SJCRH30 (cell line): ENCODE results near the gene BCAN. TPM values are rescaled to one million over a fixed set of nuclear protein-coding genes. Genes with fewer than 3 reads are reported as not detected.
A peak's percentile ranks its signal among the peaks of the same experiment; 100 is the strongest.

Experiments
- DNase-seq, 2 experiments: peaks; one replicate each; pipeline ENCODE4 v3.0.0-alpha.2; 2015 to 2020
- H3K27ac ChIP-seq: fragments of 250-450 bp; sonication (Bioruptor Pico); 2 replicates; pipeline ENCODE4 v1.5.1; 2020; ENCODE audit warnings: mild to moderate bottlenecking, moderate library complexity
- H3K27me3 ChIP-seq: fragments of 250-450 bp; sonication (Bioruptor Pico); 2 replicates; pipeline ENCODE4 v1.5.1; 2020; ENCODE audit warnings: mild to moderate bottlenecking, moderate library complexity
- H3K36me3 ChIP-seq: fragments of 250-450 bp; sonication (Bioruptor Pico); 2 replicates; pipeline ENCODE4 v1.5.1; 2020; ENCODE audit warnings: mild to moderate bottlenecking, moderate library complexity
- H3K4me1 ChIP-seq: fragments of 250-450 bp; sonication (Bioruptor Pico); 2 replicates; pipeline ENCODE4 v1.5.1; 2020; ENCODE audit warnings: mild to moderate bottlenecking, moderate library complexity
- H3K4me3 ChIP-seq: fragments of 250-450 bp; sonication (Bioruptor Pico); 2 replicates; pipeline ENCODE4 v1.5.1; 2020; ENCODE audit warnings: mild to moderate bottlenecking, moderate library complexity
- H3K9me3 ChIP-seq: fragments of 250-450 bp; sonication (Bioruptor Pico); replicated peaks from 2 replicates; pipeline ENCODE4 v1.5.1; 2020; ENCODE audit warnings: mild to moderate bottlenecking, moderate library complexity
- total RNA-seq: library from RNA; depleted of rRNA; stranded (reverse); fragments of >200 nt; shearing (Covaris generic); gene quantifications from 2 replicates; pipeline ENCODE4 v1.2.3, GENCODE V29; 2014

Gene BCAN
- total RNA-seq, 1 experiment from 2014 or later = not detected

GRCh38 chr1:156667968-156668709 lies 26.2 kb downstream of the BCAN start:
- peak overlapping the region; percentile 54 for H3K27ac ChIP-seq
- peaks cover 85% of the 10 kb centered on the region for H3K4me1 ChIP-seq
- H3K4me3 ChIP-seq = no peak overlapping the region

GRCh38 chr1:156668801-156669637 lies 27.1 kb downstream of the BCAN start:
- DNase-seq = peak; percentile 67 to 72
- no peak overlapping the region for H3K4me3 ChIP-seq
- H3K27me3 ChIP-seq = no peaks in the 10 kb centered on the region
- peaks cover 87% of the 10 kb centered on the region for H3K4me1 ChIP-seq
- H3K36me3 ChIP-seq = peaks cover 29% of the 10 kb centered on the region
- peak overlapping the region; percentile 3; the same call in 1 of the 2 replicates for H3K27ac ChIP-seq
- no peaks in the 10 kb centered on the region for H3K9me3 ChIP-seq

More at GRCh38 chr1:156667968-156668709, 26.2 kb downstream of the BCAN start:
- peaks cover 21% of the 10 kb centered on the region for H3K36me3 ChIP-seq
- peak; percentile 68 to 75 for DNase-seq
- H3K27me3 ChIP-seq = no peaks in the 10 kb centered on the region
- no peaks in the 10 kb centered on the region for H3K9me3 ChIP-seq

GRCh38 chr1:156669794-156670193 lies 27.9 kb downstream of the BCAN start:
- Histone ChIP-seq H3K9me3 (no peaks in the 10 kb centered on the region), H3K4me3 (no peak overlapping the region), H3K27ac (no peak overlapping the region), H3K36me3 (peaks cover 37% of the 10 kb centered on the region), H3K27me3 (no peaks in the 10 kb centered on the region), H3K4me1 (peaks cover 81% of the 10 kb centered on the region)
- no peak for DNase-seq

- Histone ChIP-seq H3K9me3 (no peaks in the 10 kb centered on the region), H3K27ac (no peak overlapping the region), H3K4me3 (no peak overlapping the region), H3K27me3 (no peaks in the 10 kb centered on the region), H3K4me1 (peaks cover 77% of the 10 kb centered on the region), H3K36me3 (peaks cover 43% of the 10 kb centered on the region)
- peak in 1 of 2 experiments; percentile 24 for DNase-seq
These were observed 28.4 kb downstream of the BCAN start for GRCh38 chr1:156670359-156670758.

- H3K36me3 ChIP-seq = peaks cover 46% of the 10 kb centered on the region
- no peak overlapping the region for H3K27ac ChIP-seq
- H3K27me3 ChIP-seq = no peaks in the 10 kb centered on the region
- H3K4me1 ChIP-seq = peaks cover 73% of the 10 kb centered on the region
- no peaks in the 10 kb centered on the region for H3K9me3 ChIP-seq
- DNase-seq = peak; percentile 24 to 35
- no peak overlapping the region for H3K4me3 ChIP-seq
These were observed 28.9 kb downstream of the BCAN start for GRCh38 chr1:156670791-156671190.

- Histone ChIP-seq H3K36me3 (peaks cover 46% of the 10 kb centered on the region), H3K4me3 (no peak overlapping the region), H3K27ac (no peak overlapping the region), H3K27me3 (no peaks in the 10 kb centered on the region), H3K9me3 (no peaks in the 10 kb centered on the region), H3K4me1 (peaks cover 69% of the 10 kb centered on the region)
- no peak for DNase-seq
These were observed 29.9 kb downstream of the BCAN start for GRCh38 chr1:156671804-156672203.

GRCh38 chr1:156673387-156674121 lies 31.6 kb downstream of the BCAN start:
- DNase-seq = peak; percentile 54 to 67
- H3K4me1 ChIP-seq = peaks cover 57% of the 10 kb centered on the region

GRCh38 chr1:156675210-156676113 lies 33.5 kb downstream of the BCAN start:
- DNase-seq = peak; percentile 95 to 96
- H3K36me3 ChIP-seq = peaks cover 46% of the 10 kb centered on the region
- peaks cover 5% of the 10 kb centered on the region; the same call in 1 of the 2 replicates for H3K27me3 ChIP-seq
- H3K27ac ChIP-seq = peak overlapping the region; percentile 98
- H3K4me1 ChIP-seq = peaks cover 37% of the 10 kb centered on the region
- H3K9me3 ChIP-seq = no peaks in the 10 kb centered on the region
- H3K4me3 ChIP-seq = peak overlapping the region; percentile 96

More at GRCh38 chr1:156673387-156674121, 31.6 kb downstream of the BCAN start:
- H3K27ac ChIP-seq = peak overlapping the region; percentile 98; the same call in 1 of the 2 replicates
- no peaks in the 10 kb centered on the region for H3K9me3 ChIP-seq
- H3K4me3 ChIP-seq = peak overlapping the region; percentile 96
- H3K27me3 ChIP-seq = no peaks in the 10 kb centered on the region
- H3K36me3 ChIP-seq = peaks cover 46% of the 10 kb centered on the region

- H3K4me1 ChIP-seq = peaks cover 29% of the 10 kb centered on the region
- H3K36me3 ChIP-seq = peaks cover 44% of the 10 kb centered on the region
- H3K27me3 ChIP-seq = peaks cover 5% of the 10 kb centered on the region; the same call in 1 of the 2 replicates
- H3K9me3 ChIP-seq = no peaks in the 10 kb centered on the region
- peak overlapping the region; percentile 98 for H3K27ac ChIP-seq
- DNase-seq = no peak
- H3K4me3 ChIP-seq = peak overlapping the region; percentile 96
These were observed 34.4 kb downstream of the BCAN start for GRCh38 chr1:156676114-156676819.

- Histone ChIP-seq H3K36me3 (peaks cover 36% of the 10 kb centered on the region), H3K4me3 (peak within 1 kb of the TSS; percentile 96), H3K27me3 (peaks cover 7% of the 10 kb centered on the region; the same call in 1 of the 2 replicates), H3K27ac (peak within 1 kb of the TSS; percentile 98), H3K9me3 (no peaks in the 10 kb centered on the region), H3K4me1 (peaks cover 22% of the 10 kb centered on the region)
- peak; percentile 93 to 95 for DNase-seq
These were observed 35.1 kb downstream of the BCAN start, which contains the start of gene NES for GRCh38 chr1:156676820-156677615. Gene NES (minus strand): TSS chr1:156677407. CDS start chr1:156677264, 143 bp downstream.

GRCh38 chr1:156677616-156678596 lies 36.0 kb downstream of the BCAN start:
- H3K27me3 ChIP-seq = peaks cover 10% of the 10 kb centered on the region; the same call in 1 of the 2 replicates
- peaks cover 27% of the 10 kb centered on the region for H3K36me3 ChIP-seq
- H3K4me1 ChIP-seq = peaks cover 13% of the 10 kb centered on the region
- peak overlapping the region; percentile 98 for H3K27ac ChIP-seq
- peak overlapping the region; percentile 96 for H3K4me3 ChIP-seq
- no peaks in the 10 kb centered on the region for H3K9me3 ChIP-seq
- peak; percentile 84 to 94 for DNase-seq
